GM12872 (cell line): Measurements from ENCODE around the gene RAB7B.

Experiments used
- CTCF ChIP-seq: IDR thresholded peaks from 3 replicates; pipeline ENCODE4 v1.5.1; 2011; ENCODE audit warnings: low read depth, mild to moderate bottlenecking, low read length, moderate library complexity; ENCODE audit not compliant: insufficient read depth

Gene RAB7B

GRCh38 chr1:205948886-205949285 is 54.3 kb downstream of the RAB7B start:
- TF ChIP-seq CTCF: no peak

GRCh38 chr1:205948039-205948438 is 55.2 kb downstream of the RAB7B start:
- no peak for TF ChIP-seq CTCF

- TF ChIP-seq CTCF: no peak
These were observed 56.2 kb downstream of the RAB7B start for GRCh38 chr1:205947024-205947423.

- no peak for TF ChIP-seq CTCF
These were observed 58.1 kb downstream of the RAB7B start for GRCh38 chr1:205945069-205945468.

GRCh38 chr1:205944525-205944924 is 58.7 kb downstream of the RAB7B start:
- TF ChIP-seq CTCF: no peak

GRCh38 chr1:205943245-205943644 is 60.0 kb downstream of the RAB7B start, which contains the start of gene SLC26A9:
SLC26A9 (minus strand) TSS chr1:205943456; CDS start chr1:205935820, 7,636 bp downstream.
- TF ChIP-seq CTCF: no peak

GRCh38 chr1:205942631-205943159 is 60.5 kb downstream of the RAB7B start:
- TF ChIP-seq CTCF: no peak
